Testis (tissue), 3 donors: ENCODE data around the gene HTR2B. TPM values are rescaled to one million over a fixed set of nuclear protein-coding genes. Genes with fewer than 3 reads are reported as not detected.
"Not testable (repeated sequence)": the region's sequence is repeated elsewhere in the genome, so short reads cannot be mapped to it uniquely, and the experiment has no call there.

Experiments used
- DNase-seq: peaks from one replicate; pipeline ENCODE4 v3.0.0-alpha.2; 2019
- H3K27ac ChIP-seq, 2 donors: fragments of 200-600 bp; sonication (generic); one replicate each; pipeline ENCODE4 v1.5.1; 2019
- H3K27me3 ChIP-seq: fragments of 200-600 bp; sonication (generic); one replicate; pipeline ENCODE4 v1.5.1; 2019
- H3K36me3 ChIP-seq: fragments of 200-600 bp; sonication (generic); one replicate; pipeline ENCODE4 v1.5.1; 2017; ENCODE audit warnings: low read depth; ENCODE audit errors: missing control alignments
- H3K4me1 ChIP-seq: fragments of 200-600 bp; sonication (generic); one replicate; pipeline ENCODE4 v1.5.1; 2019
- H3K4me3 ChIP-seq, 2 donors: fragments of 200-600 bp; sonication (generic); one replicate each; pipeline ENCODE4 v1.5.1; 2017 to 2019
- H3K9me3 ChIP-seq: fragments of 200-600 bp; sonication (generic); one replicate; pipeline ENCODE4 v1.5.1; 2017
- POLR2A ChIP-seq: fragments of 450-650 bp; IDR thresholded peaks from one replicate; pipeline ENCODE4 v1.6.1; 2017; ENCODE audit warnings: antibody characterized with exemption, mild to moderate bottlenecking, moderate library complexity
- WGBS, 2 donors: methylation state at CpG; one replicate each; pipeline ENCODE4 v1.1.5; 2018; 5-methylcytosine and 5-hydroxymethylcytosine counted together
- intact Hi-C: fragments of 100-400 bp; cut with DNase I; formaldehyde crosslinking; loops from one replicate; pipeline ENCODE4 v1.15.1; 2023; ENCODE audit warnings: low total_unique reads
- polyA plus RNA-seq: library from polyadenylated mRNA; stranded (reverse); fragments of 350-450 nt; fragmentation: Illumina TruSeq; extraction: RNeasy Lipid Tissue Mini Kit (QIAGEN cat#74804); gene quantifications from one replicate; pipeline ENCODE4 v1.2.3, GENCODE V29; 2014; ENCODE audit warnings: low read depth, low replicate concordance; ENCODE audit not compliant: insufficient read depth
- total RNA-seq, 2 donors: library from RNA; depleted of rRNA; stranded (reverse); fragments of >200 nt; gene quantifications; one replicate each; pipeline ENCODE4 v1.2.3, GENCODE V29; 2016
- TF ChIP-seq, protein P1 (sequence below), 3 experiments: fragments of 450-650 bp in 2 of 3; fragments of 200-600 bp in 1 of 3; sonication (generic) in 1 of 3; IDR thresholded peaks; one replicate each; pipeline ENCODE4 v1.5.1; 2016 to 2019; ENCODE audit warnings: antibody characterized with exemption in 3 of 3, mild to moderate bottlenecking in 2 of 3, moderate library complexity in 1 of 3

The HTR2B gene
- total and polyA plus RNA-seq, 3 donors from 2014 or later = 0.16 to 0.71 (median 0.37) TPM

DNA sequence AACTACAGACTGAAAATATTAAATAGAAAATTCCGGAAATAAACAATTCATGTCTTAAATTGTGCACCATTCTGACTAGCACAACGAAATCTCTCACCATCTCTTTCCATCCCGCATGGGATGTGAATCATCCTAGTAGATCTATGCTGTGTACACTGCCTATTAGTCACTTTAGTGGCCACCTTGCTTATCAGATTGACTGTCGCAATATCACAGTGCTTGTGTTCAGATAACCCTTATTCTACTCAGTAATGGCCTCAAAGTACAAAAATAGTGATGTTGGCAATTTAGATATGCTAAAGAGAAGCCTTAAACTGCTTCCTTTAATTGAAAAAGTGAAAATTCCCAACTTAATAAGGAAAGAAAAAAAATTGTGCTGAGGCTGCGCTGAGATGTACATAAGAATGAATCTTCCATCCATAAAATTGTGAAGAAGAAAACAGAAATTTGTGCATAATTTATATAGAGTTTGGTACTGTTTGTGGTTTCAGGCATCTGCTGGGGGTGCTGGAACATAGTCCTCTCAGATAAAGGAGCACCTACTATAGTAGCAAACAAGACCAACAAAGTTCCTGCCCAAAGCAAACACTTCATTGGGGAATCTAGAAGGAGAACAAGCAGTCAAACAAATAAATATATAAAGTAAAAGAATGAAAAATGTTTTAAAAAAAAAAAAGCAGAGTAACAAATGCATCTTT, 56.2 kb downstream of the HTR2B start:
- no peaks in the 10 kb centered on the region for H3K4me1 ChIP-seq
- no peak for TF ChIP-seq POLR2A
- TF ChIP-seq, protein P1, sequence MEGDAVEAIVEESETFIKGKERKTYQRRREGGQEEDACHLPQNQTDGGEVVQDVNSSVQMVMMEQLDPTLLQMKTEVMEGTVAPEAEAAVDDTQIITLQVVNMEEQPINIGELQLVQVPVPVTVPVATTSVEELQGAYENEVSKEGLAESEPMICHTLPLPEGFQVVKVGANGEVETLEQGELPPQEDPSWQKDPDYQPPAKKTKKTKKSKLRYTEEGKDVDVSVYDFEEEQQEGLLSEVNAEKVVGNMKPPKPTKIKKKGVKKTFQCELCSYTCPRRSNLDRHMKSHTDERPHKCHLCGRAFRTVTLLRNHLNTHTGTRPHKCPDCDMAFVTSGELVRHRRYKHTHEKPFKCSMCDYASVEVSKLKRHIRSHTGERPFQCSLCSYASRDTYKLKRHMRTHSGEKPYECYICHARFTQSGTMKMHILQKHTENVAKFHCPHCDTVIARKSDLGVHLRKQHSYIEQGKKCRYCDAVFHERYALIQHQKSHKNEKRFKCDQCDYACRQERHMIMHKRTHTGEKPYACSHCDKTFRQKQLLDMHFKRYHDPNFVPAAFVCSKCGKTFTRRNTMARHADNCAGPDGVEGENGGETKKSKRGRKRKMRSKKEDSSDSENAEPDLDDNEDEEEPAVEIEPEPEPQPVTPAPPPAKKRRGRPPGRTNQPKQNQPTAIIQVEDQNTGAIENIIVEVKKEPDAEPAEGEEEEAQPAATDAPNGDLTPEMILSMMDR (IDR thresholded peaks at IDR 0.05) = no peak
- no peak for DNase-seq

DNA sequence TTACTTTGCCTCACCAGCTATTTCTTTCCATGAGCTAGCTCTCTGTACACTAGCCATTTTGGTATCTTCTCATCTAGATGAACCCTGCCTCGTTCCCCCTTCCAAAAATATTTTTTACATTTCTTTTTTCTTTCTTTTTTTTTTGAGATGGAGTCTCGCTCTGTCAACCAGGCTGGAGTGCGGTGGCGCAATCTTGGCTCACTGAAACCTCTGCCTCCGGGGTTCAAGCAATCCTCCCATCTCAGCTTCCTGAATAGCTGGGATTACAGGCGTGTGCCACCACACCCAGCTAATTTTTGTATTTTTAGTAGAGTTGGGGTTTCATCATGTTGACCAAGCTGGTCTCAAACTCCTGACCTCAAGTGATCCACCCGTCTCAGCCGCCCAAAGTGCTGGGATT, 57.3 kb downstream of the HTR2B start:
- intact Hi-C loops, H3K36me3 ChIP-seq: not testable (repeated sequence)

More for the DNA sequence above, 56.2 kb downstream of the HTR2B start:
- Histone ChIP-seq H3K27me3 (no peaks in the 10 kb centered on the region), H3K27ac (no peak overlapping the region), H3K4me3 (no peak overlapping the region), H3K36me3 (no peaks in the 10 kb centered on the region), H3K9me3 (no peaks in the 10 kb centered on the region)
- intact Hi-C loops = no loop called here
- WGBS, 2 donors = 88 to 94% methylated on average over 5 of the region's 5 CpGs

DNA sequence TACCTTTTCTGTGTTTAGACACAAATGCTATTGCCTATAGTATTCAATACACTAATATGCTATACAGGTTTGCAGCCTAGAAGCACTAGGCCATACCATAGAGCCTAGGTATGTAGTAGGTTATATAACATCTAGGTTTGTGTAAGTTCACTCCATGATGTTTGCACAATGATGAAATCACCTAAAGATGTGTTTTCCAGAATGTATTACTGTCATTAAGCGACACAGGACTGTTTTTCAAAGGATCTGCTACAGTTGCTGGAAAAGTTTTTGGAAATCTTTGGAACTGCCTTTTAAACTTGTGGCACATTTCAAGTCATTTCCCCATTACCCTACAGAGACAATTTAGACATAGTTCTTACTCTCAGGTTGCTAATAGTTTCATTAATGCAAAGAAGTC, 58.9 kb downstream of the HTR2B start:
- DNase-seq = no peak
- no peak overlapping the region for H3K4me3 ChIP-seq
- H3K27me3 ChIP-seq = no peaks in the 10 kb centered on the region
- H3K4me1 ChIP-seq = no peaks in the 10 kb centered on the region
- intact Hi-C loops = no loop called here
- H3K9me3 ChIP-seq = no peaks in the 10 kb centered on the region
- WGBS, 2 donors = 96 to 97% methylated on average over 1 of the region's 1 CpG
- H3K27ac ChIP-seq = no peak overlapping the region
- TF ChIP-seq POLR2A = no peak
- TF ChIP-seq, protein P1 (IDR thresholded peaks at IDR 0.05) = no peak
- H3K36me3 ChIP-seq = no peaks in the 10 kb centered on the region

More for the DNA sequence above, 57.3 kb downstream of the HTR2B start:
- H3K4me3 ChIP-seq, H3K4me1 ChIP-seq, H3K27me3 ChIP-seq, DNase-seq, H3K27ac ChIP-seq, H3K9me3 ChIP-seq: not testable (repeated sequence)
- 87 to 95% methylated on average over 8 of the region's 8 CpGs for WGBS, 2 donors

DNA sequence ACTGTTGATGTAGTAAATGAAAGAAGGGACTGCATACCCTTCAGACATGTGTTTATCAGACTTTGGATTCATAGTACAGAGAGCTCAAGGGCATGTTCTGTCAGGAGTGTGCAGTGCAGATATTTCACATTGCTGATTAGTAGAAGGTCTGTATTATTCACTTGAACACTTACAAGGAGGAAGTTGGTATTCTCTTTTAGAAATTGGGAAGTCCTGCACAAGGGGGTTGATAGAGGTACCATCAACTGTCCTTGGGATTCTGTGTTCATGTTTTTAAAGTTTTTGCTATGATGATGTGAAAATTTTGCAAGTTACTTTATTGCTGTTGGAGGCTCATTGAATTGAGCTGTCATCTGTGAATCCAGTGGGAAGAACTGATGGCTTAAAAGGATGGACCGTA, 61.5 kb downstream of the HTR2B start:
- H3K9me3 ChIP-seq = no peaks in the 10 kb centered on the region
- no peak for DNase-seq
- WGBS, 2 donors = 84 to 85% methylated on average over 1 of the region's 1 CpG
- TF ChIP-seq, protein P1 (IDR thresholded peaks at IDR 0.05) = no peak
- no peak for TF ChIP-seq POLR2A
- no peaks in the 10 kb centered on the region for H3K36me3 ChIP-seq
- intact Hi-C loops = no loop called here
- H3K4me3 ChIP-seq = no peak overlapping the region
- no peaks in the 10 kb centered on the region for H3K27me3 ChIP-seq
- peaks cover 9% of the 10 kb centered on the region for H3K4me1 ChIP-seq
- H3K27ac ChIP-seq = no peak overlapping the region

DNA sequence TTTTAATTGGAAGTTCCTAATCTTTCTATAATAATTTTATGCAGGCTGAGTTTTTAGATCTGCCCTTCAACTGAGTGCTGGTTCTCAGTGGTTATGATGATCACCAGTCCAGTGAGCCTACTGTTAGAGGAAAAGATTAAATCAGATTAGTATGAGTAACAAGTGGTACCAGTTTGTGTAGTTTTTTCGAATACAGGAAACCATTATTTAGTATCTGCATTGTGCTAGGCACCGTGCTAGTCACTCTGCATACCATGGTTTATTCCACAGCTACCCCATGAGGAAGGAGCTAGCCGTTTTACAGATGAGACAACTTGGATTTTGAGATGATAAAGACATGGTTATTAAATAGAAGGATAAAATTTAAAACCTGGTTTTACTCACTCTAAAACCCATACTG, 62.1 kb downstream of the HTR2B start:
- H3K27ac ChIP-seq = no peak overlapping the region
- TF ChIP-seq POLR2A = no peak
- TF ChIP-seq, protein P1 (IDR thresholded peaks at IDR 0.05) = no peak
- peaks cover 13% of the 10 kb centered on the region for H3K4me1 ChIP-seq
- H3K27me3 ChIP-seq = no peaks in the 10 kb centered on the region
- intact Hi-C loops = no loop called here
- no peaks in the 10 kb centered on the region for H3K36me3 ChIP-seq
- DNase-seq = no peak
- 79 to 84% methylated on average over 3 of the region's 3 CpGs for WGBS, 2 donors
- no peaks in the 10 kb centered on the region for H3K9me3 ChIP-seq
- H3K4me3 ChIP-seq = no peak overlapping the region
